Measurements from ENCODE around the gene COL18A1. TPM values are rescaled to one million over a fixed set of nuclear protein-coding genes. Genes with fewer than 3 reads are reported as not detected.

Gene COL18A1
- total and polyA plus RNA-seq, 9 of the 15 experiments (the other 6 are each of a cell fraction or from before 2014, with no cell fraction given) = 0.14 to 16.4 (median 2.0) TPM

GRCh38 chr21:45521241-45521640 lies 116.3 kb downstream of the COL18A1 start (continued):
- no peak for TF ChIP-seq ZHX1 (conservative IDR thresholded peaks at IDR 0.05; ENCODE audit: low read length)
- no peak for TF ChIP-seq BDP1 (IDR thresholded peaks at IDR 0.05; ENCODE audit: insufficient read depth, insufficient read length)
- no peak for TF ChIP-seq SP1 (CRISPR knock-in tag; IDR thresholded peaks at IDR 0.05)

GRCh38 chr21:45522381-45522780 lies 117.4 kb downstream of the COL18A1 start:
- WGBS (ENCODE audit: insufficient coverage, low coverage, missing lambda C conversion rate) = 92% methylated on average over 6 of the region's 6 CpGs

More at GRCh38 chr21:45522381-45522780, 117.4 kb downstream of the COL18A1 start:
- Histone ChIP-seq H3K4me3 (no peak overlapping the region), H3K36me3 (ENCODE audit: control insufficient read depth, insufficient read depth, low read length) (peaks cover 88% of the 10 kb centered on the region), H4K20me1 (replicated peaks; ENCODE audit: control insufficient read depth, insufficient read depth, low read length) (no peaks in the 10 kb centered on the region), H3K27ac (ENCODE audit: extremely low read depth, low read depth, low read length) (no peak overlapping the region), H3K27me3 (ENCODE audit: control insufficient read depth in 2 of 2, insufficient read depth in 2 of 2, low read length in 2 of 2) (no peaks in the 10 kb centered on the region), H3K9me3 (replicated peaks; ENCODE audit: control insufficient read depth, insufficient read depth, low read depth, low read length) (no peaks in the 10 kb centered on the region), H3K9ac (ENCODE audit: insufficient read depth in 1 of 2, low read depth in 2 of 2, low read length in 2 of 2) (no peak overlapping the region), H2AFZ (ENCODE audit: low read depth, low read length) (no peak overlapping the region), H3K4me2 (ENCODE audit: insufficient read depth, low read length) (no peak overlapping the region), H3K9me1 (ENCODE audit: control insufficient read depth, insufficient read depth, low read length) (no peaks in the 10 kb centered on the region), H3K79me2 (ENCODE audit: control insufficient read depth, insufficient read depth, low read length) (peaks cover 20% of the 10 kb centered on the region), H3K4me1 (replicated peaks in 1 of 2; ENCODE audit: control insufficient read depth in 2 of 2, insufficient read depth in 2 of 2, low read length in 2 of 2) (peaks cover 0 to 9% of the 10 kb centered on the region in 2 experiments; a peak in 1 of 5 replicates)
- POLR2A ChIA-PET = interaction anchor here (0.7 kb wide), 1 partner anchor 18 kb away, joined by 4 read pairs; no protein-coding TSS in a partner anchor
- TF ChIP-seq TGIF2 (CRISPR knock-in tag; IDR thresholded peaks at IDR 0.05) = no peak
- in situ Hi-C loops (cut with MboI) = no loop called here
- DNase-seq (ENCODE audit: extremely low read depth in 1 of 4, low spot score in 3 of 4) = no peak
- ATAC-seq = no peak
- CTCF ChIA-PET (ENCODE audit: low intra/inter-chr PET ratio) = no interaction called here
- intact Hi-C loops (cut with micrococcal nuclease) = no loop called here
- FAIRE-seq = peak; percentile 32
- BruUV-seq (replicated peaks) = no TSS peak
